Astrocyte (in vitro differentiated cells and primary cell): ENCODE measurements around the gene SF3B3. TPM values are rescaled to one million over a fixed set of nuclear protein-coding genes. Genes with fewer than 3 reads are reported as not detected.

Experiments used
- DNase-seq: peaks from one replicate; pipeline ENCODE4 v3.0.0-alpha.2; 2010; ENCODE audit warnings: low read depth
- FAIRE-seq: peaks from 2 replicates; lab custom pipeline; 2011; peaks lifted over from hg19 to GRCh38; lab: Jason Lieb, UNC
- H2AFZ ChIP-seq: 2 replicates; pipeline ENCODE4 v1.6.0; 2012; ENCODE audit warnings: low read depth, low read length, inconsistent platforms
- H3K27ac ChIP-seq: 2 replicates; pipeline ENCODE4 v1.5.1; 2011; ENCODE audit warnings: low read depth, low read length, inconsistent platforms
- H3K27me3 ChIP-seq: 2 replicates; pipeline ENCODE4 v1.6.0; 2011; ENCODE audit warnings: low read length, inconsistent platforms; ENCODE audit not compliant: insufficient read depth
- H3K36me3 ChIP-seq: 2 replicates; pipeline ENCODE4 v1.5.1; 2011; ENCODE audit warnings: low read length, inconsistent platforms; ENCODE audit not compliant: insufficient read depth
- H3K4me1 ChIP-seq: 2 replicates; pipeline ENCODE4 v1.5.1; 2011; ENCODE audit warnings: low read length, inconsistent platforms; ENCODE audit not compliant: insufficient read depth
- H3K4me2 ChIP-seq: 2 replicates; pipeline ENCODE4 v1.6.0; 2012; ENCODE audit warnings: low read length, inconsistent platforms
- H3K4me3 ChIP-seq: 2 replicates; pipeline ENCODE4 v1.5.1; 2011; ENCODE audit warnings: low read depth, mild to moderate bottlenecking, low read length, inconsistent platforms; ENCODE audit not compliant: insufficient read depth
- H3K79me2 ChIP-seq: 2 replicates; pipeline ENCODE4 v1.6.0; 2012; ENCODE audit warnings: mild to moderate bottlenecking, low read length, inconsistent platforms; ENCODE audit not compliant: insufficient read depth
- H3K9ac ChIP-seq: 2 replicates; pipeline ENCODE4 v1.6.0; 2012; ENCODE audit warnings: mild to moderate bottlenecking, low read length, inconsistent platforms
- H3K9me3 ChIP-seq: 2 replicates; pipeline ENCODE4 v1.5.1; 2012; ENCODE audit warnings: low read depth, mild to moderate bottlenecking, low read length, inconsistent platforms; ENCODE audit not compliant: insufficient read depth
- H4K20me1 ChIP-seq: 2 replicates; pipeline ENCODE4 v1.6.0; 2012; ENCODE audit warnings: low read length, inconsistent platforms; ENCODE audit not compliant: insufficient read depth
- H3K27ac Mint-ChIP-seq: one replicate; pipeline ENCODE4 v1.8.0; 2021; ENCODE audit warnings: mild to moderate bottlenecking, mixed read lengths; ENCODE audit not compliant: unreplicated experiment
- H3K27me3 Mint-ChIP-seq: one replicate; pipeline ENCODE4 v1.8.0; 2021; ENCODE audit warnings: low read depth, mixed read lengths; ENCODE audit not compliant: unreplicated experiment
- H3K36me3 Mint-ChIP-seq: one replicate; pipeline ENCODE4 v1.8.0; 2021; ENCODE audit warnings: low read depth, mixed read lengths; ENCODE audit not compliant: unreplicated experiment
- H3K4me1 Mint-ChIP-seq: one replicate; pipeline ENCODE4 v1.8.0; 2021; ENCODE audit warnings: low read depth, mixed read lengths; ENCODE audit not compliant: unreplicated experiment
- H3K4me3 Mint-ChIP-seq: one replicate; pipeline ENCODE4 v1.8.0; 2021; ENCODE audit warnings: mild to moderate bottlenecking, moderate library complexity, mixed read lengths; ENCODE audit not compliant: unreplicated experiment
- H3K9me3 Mint-ChIP-seq: one replicate; pipeline ENCODE4 v1.8.0; 2021; ENCODE audit warnings: mild to moderate bottlenecking, mixed read lengths; ENCODE audit not compliant: unreplicated experiment
- EZH2 ChIP-seq: IDR thresholded peaks from 2 replicates; pipeline ENCODE4 v1.6.1; 2012; ENCODE audit warnings: mild to moderate bottlenecking, low read length, inconsistent platforms; ENCODE audit not compliant: insufficient read depth
- total RNA-seq: library from RNA; stranded (reverse); gene quantifications from 2 replicates; pipeline ENCODE4 v1.2.1, GENCODE V29; 2021
- TF ChIP-seq, protein P1 (sequence below): IDR thresholded peaks from 2 replicates; pipeline ENCODE4 v1.5.1; 2011; ENCODE audit warnings: low read depth, mild to moderate bottlenecking, inconsistent platforms, low read length, moderate library complexity; ENCODE audit not compliant: insufficient read depth

Gene SF3B3
- total RNA-seq, 1 donor from 2014 or later = 179 TPM

DNA sequence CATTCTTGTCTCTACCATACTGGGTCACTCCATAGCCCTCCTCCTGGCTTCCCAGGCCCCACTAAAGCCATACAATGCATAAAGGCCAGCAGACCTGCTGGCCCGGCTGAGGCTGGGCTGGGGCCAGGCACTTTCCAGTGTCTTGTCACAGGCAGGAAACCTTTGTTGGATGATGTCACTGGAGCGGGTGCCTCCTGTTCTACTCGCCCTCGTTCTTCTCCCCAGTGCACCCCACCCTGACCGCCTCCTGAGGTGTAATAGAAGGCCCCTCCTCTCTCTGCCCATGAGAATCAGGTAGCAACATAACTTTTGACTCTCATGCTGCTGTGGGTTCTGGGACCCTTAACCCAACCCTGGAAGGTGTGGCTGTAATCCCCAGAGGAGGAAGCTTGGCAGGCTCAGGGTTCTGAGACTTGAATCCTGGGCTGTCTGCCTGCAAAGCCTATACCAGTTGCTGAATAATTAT, 68.5 kb downstream of the SF3B3 start:
- Histone ChIP-seq H3K4me3 (no peak overlapping the region), H3K4me2 (no peak overlapping the region), H2AFZ (no peak overlapping the region), H3K79me2 (no peaks in the 10 kb centered on the region), H3K9ac (no peak overlapping the region), H3K27ac (no peak overlapping the region), H3K36me3 (no peaks in the 10 kb centered on the region), H3K9me3 (no peaks in the 10 kb centered on the region), H3K27me3 (no peaks in the 10 kb centered on the region), H4K20me1 (no peaks in the 10 kb centered on the region), H3K4me1 (peaks cover 4% of the 10 kb centered on the region)
- Mint-ChIP-seq H3K4me3 (no peak overlapping the region), H3K9me3 (no peaks in the 10 kb centered on the region), H3K27ac (no peak overlapping the region), H3K36me3 (no peaks in the 10 kb centered on the region), H3K4me1 (peaks cover 5% of the 10 kb centered on the region), H3K27me3 (peaks cover 3% of the 10 kb centered on the region)
- TF ChIP-seq, protein P1, sequence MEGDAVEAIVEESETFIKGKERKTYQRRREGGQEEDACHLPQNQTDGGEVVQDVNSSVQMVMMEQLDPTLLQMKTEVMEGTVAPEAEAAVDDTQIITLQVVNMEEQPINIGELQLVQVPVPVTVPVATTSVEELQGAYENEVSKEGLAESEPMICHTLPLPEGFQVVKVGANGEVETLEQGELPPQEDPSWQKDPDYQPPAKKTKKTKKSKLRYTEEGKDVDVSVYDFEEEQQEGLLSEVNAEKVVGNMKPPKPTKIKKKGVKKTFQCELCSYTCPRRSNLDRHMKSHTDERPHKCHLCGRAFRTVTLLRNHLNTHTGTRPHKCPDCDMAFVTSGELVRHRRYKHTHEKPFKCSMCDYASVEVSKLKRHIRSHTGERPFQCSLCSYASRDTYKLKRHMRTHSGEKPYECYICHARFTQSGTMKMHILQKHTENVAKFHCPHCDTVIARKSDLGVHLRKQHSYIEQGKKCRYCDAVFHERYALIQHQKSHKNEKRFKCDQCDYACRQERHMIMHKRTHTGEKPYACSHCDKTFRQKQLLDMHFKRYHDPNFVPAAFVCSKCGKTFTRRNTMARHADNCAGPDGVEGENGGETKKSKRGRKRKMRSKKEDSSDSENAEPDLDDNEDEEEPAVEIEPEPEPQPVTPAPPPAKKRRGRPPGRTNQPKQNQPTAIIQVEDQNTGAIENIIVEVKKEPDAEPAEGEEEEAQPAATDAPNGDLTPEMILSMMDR = no peak
- TF ChIP-seq EZH2 = no peak
- FAIRE-seq (no peak), DNase-seq (no peak)

DNA sequence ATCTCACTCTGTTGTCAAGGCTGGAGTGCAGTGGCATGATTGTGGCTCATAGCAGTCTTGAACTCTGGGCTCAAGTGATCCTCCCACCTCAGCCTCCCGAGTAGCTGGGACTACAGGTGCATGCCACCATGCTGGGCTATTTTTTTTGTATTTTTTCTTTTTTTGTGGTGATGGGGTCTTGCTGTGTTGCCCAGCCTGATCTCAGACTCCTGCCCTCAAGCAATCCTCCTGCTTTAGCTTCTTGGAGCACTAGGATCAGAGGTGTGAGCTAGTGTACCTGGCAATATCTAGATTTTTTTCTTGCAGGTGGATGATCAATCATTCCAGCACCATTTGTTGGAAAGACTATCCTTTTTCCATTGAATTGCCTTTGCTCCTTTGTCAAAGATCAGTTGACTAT, 69.9 kb downstream of the SF3B3 start:
- no peaks in the 10 kb centered on the region for H3K36me3 Mint-ChIP-seq
- no peaks in the 10 kb centered on the region for H3K27me3 Mint-ChIP-seq
- Histone ChIP-seq H3K4me2 (no peak overlapping the region), H3K79me2 (no peaks in the 10 kb centered on the region), H3K9me3 (no peaks in the 10 kb centered on the region), H3K27ac (no peak overlapping the region), H3K4me1 (peaks cover 2% of the 10 kb centered on the region), H3K4me3 (no peak overlapping the region), H3K36me3 (no peaks in the 10 kb centered on the region), H3K9ac (no peak overlapping the region), H4K20me1 (no peaks in the 10 kb centered on the region), H2AFZ (no peak overlapping the region), H3K27me3 (no peaks in the 10 kb centered on the region)
- no peak for DNase-seq
- H3K27ac Mint-ChIP-seq = no peak overlapping the region
- no peak for FAIRE-seq
- H3K9me3 Mint-ChIP-seq = no peaks in the 10 kb centered on the region
- TF ChIP-seq EZH2 = no peak
- TF ChIP-seq, protein P1 = no peak
- no peak overlapping the region for H3K4me3 Mint-ChIP-seq
- H3K4me1 Mint-ChIP-seq = peaks cover 5% of the 10 kb centered on the region

DNA sequence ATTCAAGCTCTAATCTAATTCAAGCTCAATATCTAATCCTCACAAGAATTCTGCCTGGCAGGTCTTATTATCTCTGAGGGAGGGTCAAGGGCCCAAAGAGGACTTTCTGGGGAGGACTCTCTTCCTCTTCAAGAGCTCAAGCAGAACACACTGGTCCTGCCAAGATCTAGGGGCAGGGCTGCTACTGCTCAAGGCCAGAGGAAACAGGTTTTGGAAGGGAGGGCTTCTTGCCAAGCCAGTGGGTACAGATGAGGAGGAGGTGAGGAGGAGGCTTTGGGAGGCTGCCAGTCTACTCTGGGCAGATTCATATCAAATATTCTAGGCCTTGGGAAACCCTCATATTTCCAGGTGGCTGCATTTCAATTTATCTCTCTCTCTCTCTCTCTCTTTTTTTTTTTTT, 71.0 kb downstream of the SF3B3 start:
- Histone ChIP-seq H3K27ac (no peak overlapping the region), H4K20me1 (no peaks in the 10 kb centered on the region), H3K36me3 (no peaks in the 10 kb centered on the region), H3K4me3 (no peak overlapping the region), H2AFZ (no peak overlapping the region), H3K9me3 (no peaks in the 10 kb centered on the region), H3K9ac (no peak overlapping the region), H3K79me2 (no peaks in the 10 kb centered on the region), H3K4me1 (no peaks in the 10 kb centered on the region), H3K27me3 (no peaks in the 10 kb centered on the region), H3K4me2 (no peak overlapping the region)
- no peak for FAIRE-seq
- H3K4me3 Mint-ChIP-seq = no peak overlapping the region
- H3K27me3 Mint-ChIP-seq = no peaks in the 10 kb centered on the region
- H3K27ac Mint-ChIP-seq = no peak overlapping the region
- DNase-seq = no peak
- TF ChIP-seq EZH2 = no peak
- TF ChIP-seq, protein P1 = no peak
- H3K9me3 Mint-ChIP-seq = no peaks in the 10 kb centered on the region
- H3K36me3 Mint-ChIP-seq = no peaks in the 10 kb centered on the region
- H3K4me1 Mint-ChIP-seq = peaks cover 5% of the 10 kb centered on the region
